DMS53 treated with DMSO at 0.1 percent for 48 hours (cell line): ENCODE results near the gene TAOK1.
"Not testable (repeated sequence)": the region's sequence is repeated elsewhere in the genome, so short reads cannot be mapped to it uniquely, and the experiment has no call there.

ENCODE experiments used
- DNase-seq: peaks from one replicate; lab custom pipeline; 2025; ENCODE audit not compliant: unreplicated experiment; lab: John Stamatoyannopoulos, UW

The TAOK1 gene

DNA sequence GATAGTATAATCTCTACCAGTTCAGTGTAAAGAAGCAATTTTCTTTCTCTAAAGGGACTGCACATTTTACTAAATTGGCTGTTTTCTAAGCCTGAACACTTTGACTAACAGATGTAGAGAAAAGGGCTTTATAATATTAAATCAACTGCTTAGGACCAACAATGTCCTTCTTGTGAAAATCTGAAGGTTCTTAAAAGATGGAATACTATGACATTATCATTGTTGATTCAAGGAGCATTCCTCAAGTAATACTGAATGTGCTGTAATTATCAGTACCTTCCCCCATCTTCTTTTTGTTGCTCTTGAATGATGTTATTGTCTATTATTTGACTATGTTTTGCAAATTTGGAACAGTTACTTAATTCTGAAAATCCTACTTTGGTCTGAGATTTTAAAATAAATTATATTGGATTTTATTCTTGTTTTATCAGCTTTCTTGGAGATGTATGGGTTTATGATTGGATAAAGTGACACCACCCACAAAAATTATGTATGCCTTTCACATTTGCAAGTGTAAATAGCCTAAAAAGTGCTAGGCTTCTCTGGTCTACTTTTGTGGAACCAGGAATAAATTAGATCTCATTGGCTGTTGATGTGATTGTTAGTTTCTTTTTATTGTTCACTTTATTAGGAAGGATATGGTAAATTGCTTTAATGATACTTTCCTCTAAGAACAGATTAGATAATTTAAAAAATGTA is 53.0 kb downstream of the TAOK1 start:
- no peak for DNase-seq

GRCh38 chr17:29444589-29444988 is 54.4 kb downstream of the TAOK1 start:
- DNase-seq, result no peak

GRCh38 chr17:29445844-29446243 is 55.7 kb downstream of the TAOK1 start:
- no peak for DNase-seq

DNA sequence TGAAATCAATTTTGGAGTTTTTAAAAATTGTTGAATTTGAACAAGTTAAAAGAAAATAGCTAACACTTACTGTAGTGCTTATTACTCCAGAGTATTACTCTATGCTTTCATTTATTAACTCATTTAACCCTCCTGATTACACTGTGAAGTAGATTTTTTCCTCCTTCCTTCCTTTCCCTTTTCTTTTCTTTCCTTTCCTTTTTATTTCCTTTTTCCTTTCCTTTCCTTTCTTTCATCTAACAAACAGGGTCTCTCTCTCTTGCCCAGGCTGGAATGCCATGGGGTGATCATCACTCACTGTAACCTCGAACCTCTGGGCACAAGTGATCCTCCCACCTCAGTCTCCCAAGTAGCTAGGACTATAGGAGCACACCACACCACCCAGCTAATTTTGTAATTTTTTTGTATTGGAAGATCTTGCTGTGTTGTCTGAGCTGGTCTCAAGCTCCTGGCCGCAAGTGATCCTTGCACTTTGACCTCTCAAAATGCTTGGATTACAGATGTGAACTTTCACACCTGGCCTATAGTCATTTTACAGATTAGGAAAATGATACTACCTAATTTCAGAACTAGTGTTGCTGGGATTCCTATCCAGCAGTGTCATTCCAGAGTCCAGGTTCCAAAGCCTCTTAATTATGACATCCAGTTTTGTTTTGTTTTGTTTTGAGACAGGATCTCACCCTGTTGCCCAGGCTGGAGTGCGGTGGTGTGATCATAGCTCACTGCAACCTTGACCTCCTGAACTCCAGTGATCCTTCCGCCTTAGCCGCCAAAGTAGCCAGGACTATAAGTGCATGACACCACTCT is 59.9 kb downstream of the TAOK1 start:
- DNase-seq, result no peak

DNA sequence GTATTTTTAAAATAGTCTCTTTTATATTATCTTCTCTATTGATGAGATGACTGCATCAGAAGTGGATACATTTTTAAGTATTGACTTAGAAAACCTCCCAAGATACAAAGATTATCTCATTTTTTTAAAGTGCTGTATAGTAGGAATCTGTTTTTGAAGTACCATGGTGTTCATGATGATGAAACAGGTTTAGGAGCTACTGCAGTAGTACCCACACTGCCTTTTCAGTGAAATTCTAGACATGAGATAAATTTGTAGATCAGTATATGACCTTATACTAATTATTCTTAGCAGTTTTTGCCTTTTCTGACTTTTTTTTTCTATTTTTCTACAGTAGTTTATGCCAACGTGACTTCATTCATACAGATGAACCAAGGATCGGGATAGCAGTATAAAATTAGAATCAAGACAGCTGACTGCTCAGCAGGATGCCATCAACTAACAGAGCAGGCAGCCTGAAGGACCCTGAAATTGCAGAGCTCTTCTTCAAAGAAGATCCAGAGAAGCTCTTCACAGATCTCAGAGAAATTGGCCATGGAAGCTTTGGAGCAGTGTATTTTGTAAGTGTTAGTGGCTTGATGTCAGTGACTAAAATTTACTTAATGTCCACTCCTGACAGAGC is 61.1 kb downstream of the TAOK1 start:
- no peak for DNase-seq

DNA sequence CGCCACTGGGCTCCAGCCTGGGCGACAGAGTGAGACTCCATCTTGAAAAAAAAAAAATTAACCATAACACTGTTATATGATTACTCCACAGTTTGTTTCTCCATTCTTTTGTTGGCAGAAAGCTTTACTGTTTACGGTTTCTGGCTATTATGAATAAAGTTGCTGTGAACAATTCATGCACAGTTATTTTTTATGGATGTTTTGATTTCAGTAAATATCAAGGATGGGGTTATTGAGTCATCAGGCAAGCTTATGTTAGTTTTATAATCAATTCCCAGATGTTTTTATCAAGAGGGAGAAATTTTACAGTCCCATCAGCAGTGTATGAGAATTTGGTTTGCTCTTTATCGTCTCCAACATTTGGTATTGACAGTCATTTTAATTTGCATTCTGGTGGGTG is 67.9 kb downstream of the TAOK1 start:
- DNase-seq, result no peak

- DNase-seq, result no peak
Observed at GRCh38 chr17:29461483-29462206, 71.5 kb downstream of the TAOK1 start.

DNA sequence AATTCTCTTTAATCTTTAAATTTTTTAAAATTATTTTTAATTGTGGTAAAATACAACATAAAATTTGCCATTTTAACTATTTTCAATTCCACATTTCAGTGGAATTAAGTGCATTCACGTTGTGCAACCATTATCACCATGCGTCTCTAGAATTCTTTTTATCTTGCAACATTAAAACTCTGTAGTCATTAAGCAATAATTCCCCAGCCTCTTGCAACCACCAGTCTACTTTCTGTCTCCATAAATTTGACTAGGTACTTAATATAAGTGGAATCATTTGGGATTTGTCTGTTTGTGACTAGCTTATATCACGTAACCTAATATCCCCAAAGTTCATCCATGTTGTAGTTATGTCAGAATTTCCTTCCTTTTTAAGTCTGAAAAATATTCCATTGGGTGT is 79.1 kb downstream of the TAOK1 start:
- no peak for DNase-seq

GRCh38 chr17:29473437-29473836 is 83.3 kb downstream of the TAOK1 start:
- DNase-seq, result not testable (repeated sequence)

DNA sequence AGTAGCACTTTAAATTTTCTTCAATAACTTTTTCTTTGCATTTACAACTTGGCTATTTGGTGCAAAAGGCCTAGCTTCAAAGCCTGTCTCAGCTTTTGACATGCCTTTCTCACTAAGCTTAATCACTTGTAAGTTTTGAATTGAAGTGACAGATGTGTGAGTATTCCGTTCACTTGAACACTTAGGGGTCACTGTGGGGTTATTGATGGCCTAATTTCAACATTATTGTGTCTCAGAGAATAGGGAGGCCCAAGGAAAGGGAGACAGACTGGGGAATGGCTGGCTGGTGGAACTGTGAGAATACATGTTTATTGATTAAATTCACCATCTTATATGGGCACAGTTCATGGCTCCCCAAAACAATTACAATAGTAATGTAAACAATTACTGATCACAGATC is 84.1 kb downstream of the TAOK1 start:
- DNase-seq, result no peak

GRCh38 chr17:29475891-29476290 is 85.7 kb downstream of the TAOK1 start:
- DNase-seq, result no peak

- not testable (repeated sequence) for DNase-seq
Observed at GRCh38 chr17:29480249-29480928, 90.2 kb downstream of the TAOK1 start.

GRCh38 chr17:29483503-29483902 is 93.3 kb downstream of the TAOK1 start:
- DNase-seq, result no peak

- no peak for DNase-seq
Observed at GRCh38 chr17:29495011-29495410, 104.8 kb downstream of the TAOK1 start.

GRCh38 chr17:29504711-29505110 is 114.5 kb downstream of the TAOK1 start:
- no peak for DNase-seq

DNA sequence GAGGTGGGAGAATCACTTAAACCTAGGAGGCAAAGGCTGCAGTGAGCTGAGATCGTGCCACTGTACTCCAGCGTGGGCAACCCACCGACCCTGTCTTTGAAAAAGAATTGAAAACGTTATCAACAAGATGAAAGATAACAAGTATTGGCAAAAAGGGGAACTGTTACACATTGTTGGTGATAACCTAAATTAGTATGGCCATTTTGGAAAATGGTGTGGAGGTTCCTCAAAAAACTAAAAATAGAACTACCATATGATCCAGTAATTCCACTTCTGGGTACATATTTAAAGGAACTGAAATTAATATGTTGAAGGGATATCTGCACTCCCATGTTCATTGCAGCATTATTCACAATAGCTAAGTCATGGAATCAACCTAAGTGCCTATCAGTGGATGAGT is 115.7 kb downstream of the TAOK1 start:
- DNase-seq, result no peak

GRCh38 chr17:29510953-29511352 is 120.8 kb downstream of the TAOK1 start:
- DNase-seq, result no peak

GRCh38 chr17:29514792-29515191 is 124.6 kb downstream of the TAOK1 start:
- no peak for DNase-seq

GRCh38 chr17:29518359-29518758 is 128.2 kb downstream of the TAOK1 start:
- no peak for DNase-seq

- DNase-seq, result no peak
Observed at GRCh38 chr17:29524692-29525091, 134.5 kb downstream of the TAOK1 start.

DNA sequence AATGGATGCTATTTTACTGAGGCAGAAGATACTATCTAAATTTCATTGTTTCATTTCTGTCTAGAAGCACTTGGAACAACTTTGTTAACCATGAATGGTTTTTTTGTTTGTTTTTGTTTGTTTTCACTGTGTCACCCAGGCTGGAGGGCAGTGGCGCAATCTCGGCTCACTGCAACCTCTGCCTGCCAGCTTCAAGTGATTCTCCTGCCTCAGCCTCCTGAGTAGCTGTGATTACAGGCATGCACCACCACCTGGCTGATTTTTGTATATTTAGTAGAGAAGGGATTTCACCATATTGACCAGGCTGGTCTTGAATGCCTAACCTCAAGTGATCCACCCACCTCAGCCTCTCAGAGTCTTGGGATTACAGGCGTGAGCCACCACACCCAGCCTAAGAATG is 136.2 kb downstream of the TAOK1 start:
- no peak for DNase-seq
